GM12801 (cell line): ENCODE results near the gene PNN.

Experiments
- TF ChIP-seq, protein P1 (sequence below): IDR thresholded peaks from one replicate; pipeline ENCODE4 v1.5.1; 2011; ENCODE audit warnings: control low read depth; ENCODE audit not compliant: insufficient read length; ENCODE audit errors: extremely low read depth

Gene PNN

DNA sequence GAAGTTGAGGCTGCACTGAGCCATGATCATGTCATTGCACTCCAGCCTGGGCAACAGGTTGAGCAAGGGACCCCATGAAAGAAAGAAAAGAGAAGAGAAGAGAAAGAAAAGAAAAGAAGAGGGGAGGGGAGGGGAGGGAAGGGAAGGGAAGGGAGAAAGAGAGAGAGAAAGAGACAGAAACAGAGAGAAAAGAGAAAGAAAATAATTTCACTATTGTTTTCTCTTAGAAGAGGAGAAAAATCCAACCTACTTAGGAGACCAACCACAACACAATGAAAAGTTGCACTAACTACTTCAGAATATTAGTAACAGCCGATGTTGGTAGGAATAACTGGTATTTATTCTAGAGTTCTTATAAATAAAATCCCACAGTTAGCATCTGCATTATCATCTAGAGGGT, 14.6 kb upstream of the PNN start:
- TF ChIP-seq, protein P1, sequence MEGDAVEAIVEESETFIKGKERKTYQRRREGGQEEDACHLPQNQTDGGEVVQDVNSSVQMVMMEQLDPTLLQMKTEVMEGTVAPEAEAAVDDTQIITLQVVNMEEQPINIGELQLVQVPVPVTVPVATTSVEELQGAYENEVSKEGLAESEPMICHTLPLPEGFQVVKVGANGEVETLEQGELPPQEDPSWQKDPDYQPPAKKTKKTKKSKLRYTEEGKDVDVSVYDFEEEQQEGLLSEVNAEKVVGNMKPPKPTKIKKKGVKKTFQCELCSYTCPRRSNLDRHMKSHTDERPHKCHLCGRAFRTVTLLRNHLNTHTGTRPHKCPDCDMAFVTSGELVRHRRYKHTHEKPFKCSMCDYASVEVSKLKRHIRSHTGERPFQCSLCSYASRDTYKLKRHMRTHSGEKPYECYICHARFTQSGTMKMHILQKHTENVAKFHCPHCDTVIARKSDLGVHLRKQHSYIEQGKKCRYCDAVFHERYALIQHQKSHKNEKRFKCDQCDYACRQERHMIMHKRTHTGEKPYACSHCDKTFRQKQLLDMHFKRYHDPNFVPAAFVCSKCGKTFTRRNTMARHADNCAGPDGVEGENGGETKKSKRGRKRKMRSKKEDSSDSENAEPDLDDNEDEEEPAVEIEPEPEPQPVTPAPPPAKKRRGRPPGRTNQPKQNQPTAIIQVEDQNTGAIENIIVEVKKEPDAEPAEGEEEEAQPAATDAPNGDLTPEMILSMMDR: no peak

DNA sequence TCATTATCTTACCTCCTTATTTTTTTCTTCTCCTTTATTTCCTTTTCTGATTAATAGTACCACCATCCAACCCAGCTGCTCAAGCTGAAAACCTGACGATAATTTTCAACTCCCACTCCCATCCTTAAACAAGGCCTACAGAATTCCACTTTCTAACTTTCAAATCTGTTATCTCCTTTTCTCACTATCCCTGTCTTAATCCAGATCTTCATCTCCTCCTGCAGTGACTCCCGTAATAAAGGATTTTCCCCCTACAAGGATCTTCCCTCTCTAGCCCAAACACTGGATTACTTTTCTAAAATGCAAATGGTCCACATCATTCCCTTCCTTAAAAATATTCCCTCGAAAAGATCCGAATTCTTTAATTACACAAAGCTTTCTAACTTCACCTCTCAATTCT, 6.5 kb upstream of the PNN start:
- TF ChIP-seq, protein P1: no peak

DNA sequence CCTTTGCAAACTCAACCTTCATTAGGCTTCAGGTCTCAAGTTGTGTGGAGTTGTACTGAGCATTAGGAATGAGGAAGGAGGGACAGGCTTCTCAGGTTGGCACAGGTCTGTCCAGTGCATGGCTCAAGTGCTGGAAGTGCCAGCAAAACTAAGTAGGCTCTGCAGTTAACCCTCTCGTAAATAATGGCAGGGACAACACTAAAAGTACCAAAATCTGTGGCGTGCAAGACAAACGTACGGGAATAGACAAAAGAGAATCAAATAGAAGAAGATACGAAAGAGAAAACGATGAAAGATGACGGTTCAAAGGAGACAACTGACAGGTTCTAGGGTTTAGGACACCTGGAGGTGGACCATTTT, 5.5 kb upstream of the PNN start:
- TF ChIP-seq, protein P1: no peak

DNA sequence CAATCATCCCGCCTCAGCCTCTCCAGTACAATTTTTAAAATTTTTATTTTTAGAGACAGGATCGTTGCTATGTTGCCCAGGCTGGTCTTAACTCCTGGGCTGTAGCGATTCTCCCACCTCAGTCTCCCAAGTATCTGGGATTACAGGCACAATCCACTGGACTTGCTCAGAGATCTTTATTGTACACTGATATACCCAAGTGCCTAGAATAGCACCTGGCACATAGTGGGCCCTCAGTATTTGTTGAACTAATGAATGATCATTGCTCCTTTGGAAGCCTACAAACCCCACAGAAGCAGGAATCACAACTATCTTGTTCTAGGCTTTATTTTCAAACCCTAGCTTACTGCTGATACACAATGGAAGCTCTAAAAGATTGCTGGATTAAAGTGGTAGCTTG, 1.9 kb upstream of the PNN start:
- TF ChIP-seq, protein P1: no peak

DNA sequence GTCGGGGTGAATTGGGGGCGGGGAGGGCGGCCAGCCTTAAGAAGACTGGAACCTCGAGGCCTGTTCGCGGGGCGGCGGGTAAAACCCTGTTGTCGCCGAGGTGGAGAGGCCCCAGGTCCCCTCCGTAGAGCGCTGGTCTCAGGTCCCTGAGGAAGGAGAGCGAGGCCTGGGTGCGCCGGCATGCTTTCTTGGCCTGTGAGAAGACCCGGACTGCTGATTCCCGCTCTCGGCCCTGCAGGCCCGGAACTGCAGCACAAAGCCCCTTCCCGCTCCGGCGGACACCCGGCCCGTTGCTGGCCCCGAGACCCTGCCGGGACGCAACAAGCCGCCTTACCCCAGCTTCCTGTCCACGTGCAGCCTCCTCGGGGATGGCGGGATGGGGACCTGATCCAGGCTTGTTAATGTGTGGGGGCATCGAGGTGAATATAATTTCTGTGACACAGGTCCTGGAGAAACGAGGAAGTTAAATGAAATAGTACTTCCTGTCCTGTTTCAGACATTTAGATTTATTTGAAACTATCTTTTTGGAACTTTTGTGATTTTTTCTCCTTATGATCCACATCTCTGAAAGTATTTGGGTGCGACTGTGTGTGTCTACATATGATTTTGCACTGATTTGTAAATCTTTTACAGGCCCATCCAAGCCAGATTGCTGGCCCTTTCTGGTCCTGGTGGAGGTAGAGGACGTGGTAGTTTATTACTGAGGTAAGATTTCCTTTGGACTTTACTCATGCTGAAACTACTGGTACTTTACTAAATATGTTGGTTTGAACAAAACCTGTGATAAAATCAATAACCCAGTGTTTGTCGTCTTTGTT, 600 bp downstream of the PNN start:
- TF ChIP-seq, protein P1: no peak

DNA sequence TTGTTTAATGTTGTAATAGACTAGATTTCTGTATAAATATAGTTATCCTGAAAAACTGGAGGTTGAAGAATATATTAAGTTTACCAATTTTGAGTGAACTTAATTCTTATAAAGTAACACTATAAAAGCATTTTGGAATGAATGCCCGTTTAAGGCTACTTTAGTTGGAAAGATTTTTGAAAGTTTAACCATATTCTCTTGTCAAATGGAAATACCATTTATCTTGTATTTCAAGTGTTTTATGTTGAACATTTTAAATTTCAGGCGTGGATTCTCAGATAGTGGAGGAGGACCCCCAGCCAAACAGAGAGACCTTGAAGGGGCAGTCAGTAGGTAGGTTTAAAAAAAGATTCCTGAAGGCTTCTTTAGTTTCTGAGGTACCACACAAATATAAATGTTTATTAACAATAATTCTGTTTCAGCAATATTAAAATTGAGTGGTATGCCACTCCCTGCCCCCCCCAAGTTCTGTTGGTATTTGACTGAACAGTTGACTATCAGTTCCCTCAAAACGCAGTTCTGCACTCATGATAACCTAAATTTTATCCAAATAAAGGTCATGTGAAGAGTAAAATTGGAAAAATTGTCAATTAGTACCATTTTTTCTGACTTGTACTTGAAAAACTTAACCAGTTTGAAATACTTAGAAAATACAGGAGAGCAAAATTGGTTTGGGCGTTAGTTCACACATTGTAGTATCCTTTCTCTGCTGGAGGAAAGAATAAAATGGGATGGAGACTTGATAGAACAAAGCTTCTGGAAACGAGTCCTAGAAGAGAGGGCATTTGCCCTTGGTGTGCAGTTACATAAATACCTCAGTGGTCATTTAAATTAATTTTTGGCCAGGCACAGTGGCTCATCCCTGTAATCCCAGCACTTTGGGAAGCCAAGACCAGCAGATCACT, 1.5 kb downstream of the PNN start:
- TF ChIP-seq, protein P1: no peak

DNA sequence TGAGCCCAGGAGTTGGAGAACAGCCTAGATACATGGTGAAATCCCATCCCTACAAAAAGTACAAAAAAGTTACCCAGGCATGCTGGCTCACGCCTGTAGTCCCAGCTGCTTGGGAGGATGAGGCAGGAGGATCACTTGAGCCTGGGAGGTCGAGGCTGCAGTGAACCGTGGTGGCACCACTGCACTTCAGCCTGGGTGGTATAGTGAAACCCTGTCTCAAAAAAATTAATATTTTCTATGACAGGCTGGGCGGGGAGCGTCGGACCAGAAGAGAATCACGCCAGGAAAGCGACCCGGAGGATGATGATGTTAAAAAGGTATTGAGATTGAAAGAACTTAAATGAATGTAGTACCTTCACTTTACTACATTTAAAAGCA, 2.1 kb downstream of the PNN start:
- TF ChIP-seq, protein P1: no peak
